Measurements from ENCODE around the gene CLDN11.

Gene CLDN11

DNA sequence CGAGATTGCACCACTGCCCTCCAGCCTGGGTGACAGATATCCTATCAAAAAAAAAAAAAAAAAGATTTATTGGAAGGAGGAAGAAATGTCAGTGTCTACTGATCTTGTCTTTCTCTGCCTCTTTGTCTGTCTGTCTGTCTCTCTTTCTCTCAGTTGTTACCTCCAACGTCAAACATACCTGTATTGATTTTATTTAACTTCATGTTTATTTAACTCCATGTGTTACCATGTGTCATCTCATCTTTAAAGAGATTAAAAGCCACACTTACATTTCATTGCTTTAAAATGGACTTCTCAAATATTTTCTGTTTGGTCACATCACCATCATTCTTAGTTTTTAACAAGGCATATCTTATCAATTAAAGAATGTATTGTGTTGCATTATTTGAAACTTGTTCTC, 9.4 kb downstream of the CLDN11 start:
- no peak for DNase-seq

DNA sequence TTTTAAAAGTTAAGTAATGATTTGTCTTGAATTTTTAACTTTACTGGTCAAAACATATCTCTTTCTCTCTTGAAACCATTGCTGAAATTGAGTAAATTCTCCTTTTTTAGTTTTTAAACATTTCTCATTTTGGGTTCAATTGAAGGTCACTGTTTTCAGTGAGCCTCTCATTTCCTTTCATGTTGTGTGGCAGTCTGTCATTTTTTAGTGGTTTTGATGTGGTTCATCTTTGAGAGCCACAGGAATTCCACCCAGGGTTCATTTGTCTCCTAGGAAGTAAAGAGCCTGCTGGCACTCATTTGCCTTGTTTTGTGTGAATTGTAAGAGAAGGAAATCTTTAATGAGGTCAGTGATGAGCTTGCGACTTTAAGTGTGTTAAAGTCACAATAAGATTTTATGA, 10.4 kb downstream of the CLDN11 start:
- DNase-seq, result no peak

- no peak for DNase-seq
Observed at GRCh38 chr3:170431054-170431453, 12.4 kb downstream of the CLDN11 start.

DNA sequence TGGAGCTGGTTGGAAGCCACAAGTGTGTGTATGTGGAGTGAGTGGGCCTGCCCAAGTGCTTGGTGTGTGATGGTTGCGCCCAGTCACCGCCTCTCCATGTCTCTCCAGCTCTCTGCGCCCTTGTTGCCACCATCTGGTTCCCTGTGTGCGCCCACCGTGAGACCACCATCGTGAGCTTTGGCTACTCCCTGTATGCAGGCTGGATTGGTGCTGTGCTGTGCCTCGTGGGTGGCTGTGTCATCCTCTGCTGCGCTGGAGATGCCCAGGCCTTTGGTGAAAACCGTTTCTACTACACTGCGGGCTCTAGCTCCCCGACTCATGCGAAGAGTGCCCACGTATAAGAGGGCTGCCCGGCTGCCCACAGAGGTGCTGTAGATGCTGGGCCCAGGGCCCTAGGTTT, 13.7 kb downstream of the CLDN11 start:
- no peak for DNase-seq

GRCh38 chr3:170436697-170437096, 18.0 kb downstream of the CLDN11 start:
- no peak for DNase-seq

DNA sequence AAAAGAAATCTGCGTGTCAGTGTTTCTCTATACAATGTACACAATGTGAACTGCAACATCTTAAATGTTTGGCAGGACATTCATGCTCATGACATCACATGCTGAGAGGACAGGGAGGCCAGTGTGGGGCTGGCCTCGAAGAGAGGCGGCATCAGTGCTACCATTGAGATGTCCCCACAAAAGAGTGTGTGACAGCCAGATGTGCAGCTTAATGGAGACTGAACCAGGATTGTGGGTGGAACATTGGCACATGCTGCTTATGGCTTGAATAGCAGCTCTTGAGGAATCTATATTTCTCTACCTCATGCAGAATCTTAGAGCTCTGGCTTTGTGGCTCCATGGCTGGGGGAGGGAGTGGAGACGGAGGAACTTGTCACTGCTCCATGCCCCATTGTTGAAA, 18.5 kb downstream of the CLDN11 start:
- no peak for DNase-seq

- DNase-seq, result no peak
Observed at GRCh38 chr3:170437696-170438407, 19.2 kb downstream of the CLDN11 start.

DNA sequence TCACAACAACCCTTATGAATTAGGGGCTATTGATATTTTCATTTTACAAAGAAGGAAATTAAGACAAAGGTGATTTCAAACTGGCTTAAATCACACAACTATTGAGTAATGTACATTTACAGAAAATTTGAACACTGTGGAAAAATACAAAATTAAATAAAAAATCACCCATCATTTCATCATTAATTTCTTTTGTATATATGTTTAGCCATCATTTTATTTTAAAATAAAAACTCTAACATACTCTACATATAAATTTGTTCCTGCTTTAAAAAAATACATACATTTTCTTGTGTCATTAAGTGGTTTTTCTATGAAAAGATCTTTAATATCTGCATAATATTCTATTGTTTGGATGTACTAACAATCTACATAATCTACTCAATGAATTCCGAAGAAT, 20.2 kb downstream of the CLDN11 start:
- DNase-seq, result no peak

DNA sequence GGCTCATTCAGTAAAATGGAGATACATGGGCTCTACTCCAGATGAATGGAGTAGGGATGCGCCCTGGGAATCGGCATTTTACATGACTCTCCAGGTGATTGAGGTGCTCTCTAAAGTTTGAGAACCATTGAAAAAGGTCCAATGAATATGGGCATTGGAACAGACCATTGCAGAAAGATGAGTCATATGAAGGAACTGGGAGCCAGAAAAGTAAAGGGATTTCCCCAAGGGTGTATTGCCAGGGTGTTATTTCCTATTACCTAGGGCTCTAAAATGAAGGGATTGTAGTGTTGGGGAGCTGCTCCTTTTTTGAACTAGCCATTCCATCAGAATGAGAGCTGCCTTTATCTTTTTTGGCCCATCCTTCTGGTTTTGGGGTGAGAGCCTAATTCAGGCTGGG, 21.7 kb downstream of the CLDN11 start:
- DNase-seq, result no peak

DNA sequence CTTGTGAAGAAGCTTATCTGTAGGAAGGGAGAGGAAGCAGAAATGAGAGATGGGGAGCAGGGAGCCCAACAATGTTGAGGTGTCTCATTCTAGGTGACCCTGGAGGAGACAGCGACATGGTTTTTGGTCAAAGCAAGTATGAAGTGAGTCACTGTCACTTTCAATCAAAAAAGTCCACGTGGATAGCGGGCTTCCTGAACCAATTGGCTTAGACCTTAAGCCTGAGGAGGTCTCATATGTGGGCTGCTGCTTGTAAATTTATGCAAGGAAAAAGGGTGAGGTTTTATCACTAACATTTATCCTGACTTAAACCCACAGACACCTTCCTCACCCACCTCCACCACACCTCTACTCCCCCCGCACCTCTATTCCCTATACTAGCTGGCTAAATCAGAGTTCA, 22.7 kb downstream of the CLDN11 start:
- DNase-seq, result no peak

DNA sequence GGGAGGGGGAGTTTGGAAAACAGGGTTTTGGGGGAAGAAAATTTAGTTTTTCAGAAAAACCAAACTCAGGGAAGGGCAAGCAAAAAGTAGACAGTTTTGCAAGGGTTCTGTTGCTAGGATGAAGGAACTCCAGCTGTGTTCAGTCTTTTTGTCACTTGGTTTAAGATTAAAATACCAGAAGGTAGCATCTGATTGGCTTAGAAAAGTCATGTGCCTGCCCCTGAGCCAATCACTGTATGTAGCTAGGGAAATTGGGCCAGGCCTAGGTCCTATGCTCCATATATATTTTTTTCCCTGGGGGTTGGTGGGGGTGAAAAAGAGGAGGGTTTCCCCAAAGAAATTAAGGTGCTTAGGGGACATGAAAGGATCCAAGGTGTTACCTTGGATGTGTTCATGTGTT, 24.3 kb downstream of the CLDN11 start:
- no peak for DNase-seq

- no peak for DNase-seq
Observed at GRCh38 chr3:170443457-170443856, 24.8 kb downstream of the CLDN11 start.

DNA sequence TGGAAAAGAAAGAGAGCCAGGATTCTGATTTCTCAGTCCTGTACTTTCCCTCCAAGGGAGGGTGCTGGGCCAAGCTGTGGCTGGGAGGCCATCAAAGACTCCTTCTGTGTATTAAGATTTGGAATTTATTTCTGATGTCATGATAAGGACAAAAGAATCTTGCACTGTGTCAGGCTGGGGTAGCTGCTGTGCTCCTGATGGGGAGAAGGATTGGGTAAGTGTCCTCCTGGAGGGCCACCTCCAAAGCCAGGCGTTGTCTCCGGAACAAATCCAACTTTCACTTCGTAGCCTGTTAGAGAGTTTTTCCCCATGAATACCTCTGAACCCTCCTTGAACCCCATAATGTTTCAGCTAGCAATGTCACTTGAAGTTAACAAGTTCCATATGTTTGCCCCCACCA, 29.9 kb downstream of the CLDN11 start:
- no peak for DNase-seq

DNA sequence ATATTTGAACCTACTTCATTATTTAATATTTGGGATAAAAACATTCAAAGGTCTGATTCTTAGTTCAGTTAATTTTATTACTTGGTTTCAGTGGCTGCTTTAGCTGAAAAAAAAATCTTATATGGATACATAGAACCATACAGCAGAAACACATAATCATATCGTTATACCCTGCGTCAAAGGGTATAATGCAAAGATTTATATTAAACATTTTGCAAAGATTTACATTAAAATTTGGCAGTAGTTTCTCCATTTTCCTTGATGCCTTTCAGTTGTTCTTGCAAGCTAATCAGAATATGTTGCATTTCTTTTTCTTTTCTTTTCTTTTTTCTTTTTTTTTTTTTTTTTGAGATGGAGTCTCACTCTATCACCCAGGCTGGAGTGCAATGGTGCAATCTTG, 31.4 kb downstream of the CLDN11 start:
- DNase-seq, result no peak

DNA sequence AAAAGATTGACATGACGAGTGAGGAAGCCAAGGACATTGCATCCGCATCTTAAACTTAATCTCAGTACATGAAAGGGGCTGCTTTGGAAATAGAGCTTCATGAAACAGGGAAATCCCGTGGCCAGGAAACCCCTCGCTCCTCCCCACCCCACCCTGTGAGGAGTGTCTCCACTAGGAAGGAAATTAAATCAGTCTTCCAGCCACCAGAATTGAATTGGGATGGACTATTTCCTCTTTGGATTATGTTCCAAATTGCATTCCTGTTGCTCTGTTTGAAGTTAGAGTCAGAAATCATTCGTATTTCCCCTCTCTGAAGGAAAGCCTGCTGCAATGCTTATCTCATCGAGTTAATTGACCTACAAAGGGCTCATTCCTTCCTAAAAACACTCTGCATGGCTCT, 35.8 kb downstream of the CLDN11 start:
- DNase-seq, result no peak

- DNase-seq, result no peak
Observed at GRCh38 chr3:170458285-170458684, 39.6 kb downstream of the CLDN11 start.

- DNase-seq, result no peak
Observed at GRCh38 chr3:170463011-170463410, 44.3 kb downstream of the CLDN11 start.

DNA sequence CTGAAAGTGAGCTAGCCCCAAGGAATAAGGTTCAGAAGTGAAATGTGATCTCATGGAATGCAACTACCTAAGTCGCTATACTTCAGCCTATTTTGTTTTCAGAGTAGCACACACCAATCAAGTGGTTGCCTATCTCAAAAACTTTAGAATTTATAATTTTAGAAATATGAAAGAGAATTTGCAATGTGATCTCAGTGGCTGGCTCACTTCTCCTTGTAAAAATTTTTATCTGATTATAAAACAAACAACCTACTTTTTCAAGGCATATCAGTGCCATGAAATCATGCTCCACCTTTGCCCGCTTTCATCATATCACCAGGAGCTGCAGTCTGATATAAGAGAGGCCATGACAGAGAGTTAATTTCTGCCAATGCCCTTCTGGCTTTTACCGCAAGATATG, 47.3 kb downstream of the CLDN11 start:
- no peak for DNase-seq

DNA sequence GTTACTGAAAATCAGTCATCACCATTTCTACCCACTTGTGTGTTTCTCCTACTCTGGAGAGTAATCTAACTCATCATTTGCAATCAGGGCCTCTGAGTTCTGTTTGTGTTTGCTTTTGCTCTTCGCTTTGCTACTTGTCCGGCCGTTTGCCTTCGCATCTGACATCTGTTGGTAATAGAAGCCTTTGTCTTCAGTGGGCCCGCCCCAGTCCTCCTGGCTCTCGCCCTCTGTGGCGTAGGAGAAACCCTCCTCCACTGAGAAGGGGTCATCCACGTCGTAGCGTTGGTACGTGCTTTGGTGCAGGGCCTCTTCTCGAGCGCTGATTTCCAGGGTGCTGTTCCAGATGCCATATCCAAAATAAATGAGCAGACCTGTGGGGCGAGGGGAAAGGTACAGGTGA, 48.3 kb downstream of the CLDN11 start:
- DNase-seq, result no peak

DNA sequence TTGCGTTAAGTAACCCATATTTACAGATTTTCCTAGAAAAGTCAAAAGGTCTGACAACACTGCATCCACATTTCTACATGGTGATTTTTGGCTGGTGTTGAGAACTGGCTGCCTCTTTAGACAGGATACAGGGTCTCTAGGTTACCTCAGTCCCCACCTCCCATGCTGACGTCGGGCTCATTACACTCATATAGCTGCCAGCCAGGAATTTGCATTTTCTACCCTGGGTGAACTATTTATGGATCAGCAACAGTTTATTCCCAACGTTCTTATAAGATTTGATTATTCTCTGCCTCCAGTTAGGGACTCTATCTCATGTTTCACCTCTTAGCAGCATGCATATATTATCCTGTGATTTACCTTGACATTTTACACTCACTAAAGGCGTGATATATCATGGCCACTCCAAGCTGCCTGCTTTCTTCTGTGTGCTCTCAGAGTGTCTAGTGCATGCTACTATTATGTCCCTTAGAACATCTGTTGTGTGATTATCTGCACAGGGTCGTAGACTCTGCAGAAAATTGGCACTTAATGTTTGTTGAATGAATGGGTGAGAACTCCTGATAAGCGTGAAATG, 49.0 kb downstream of the CLDN11 start:
- no peak for DNase-seq

DNA sequence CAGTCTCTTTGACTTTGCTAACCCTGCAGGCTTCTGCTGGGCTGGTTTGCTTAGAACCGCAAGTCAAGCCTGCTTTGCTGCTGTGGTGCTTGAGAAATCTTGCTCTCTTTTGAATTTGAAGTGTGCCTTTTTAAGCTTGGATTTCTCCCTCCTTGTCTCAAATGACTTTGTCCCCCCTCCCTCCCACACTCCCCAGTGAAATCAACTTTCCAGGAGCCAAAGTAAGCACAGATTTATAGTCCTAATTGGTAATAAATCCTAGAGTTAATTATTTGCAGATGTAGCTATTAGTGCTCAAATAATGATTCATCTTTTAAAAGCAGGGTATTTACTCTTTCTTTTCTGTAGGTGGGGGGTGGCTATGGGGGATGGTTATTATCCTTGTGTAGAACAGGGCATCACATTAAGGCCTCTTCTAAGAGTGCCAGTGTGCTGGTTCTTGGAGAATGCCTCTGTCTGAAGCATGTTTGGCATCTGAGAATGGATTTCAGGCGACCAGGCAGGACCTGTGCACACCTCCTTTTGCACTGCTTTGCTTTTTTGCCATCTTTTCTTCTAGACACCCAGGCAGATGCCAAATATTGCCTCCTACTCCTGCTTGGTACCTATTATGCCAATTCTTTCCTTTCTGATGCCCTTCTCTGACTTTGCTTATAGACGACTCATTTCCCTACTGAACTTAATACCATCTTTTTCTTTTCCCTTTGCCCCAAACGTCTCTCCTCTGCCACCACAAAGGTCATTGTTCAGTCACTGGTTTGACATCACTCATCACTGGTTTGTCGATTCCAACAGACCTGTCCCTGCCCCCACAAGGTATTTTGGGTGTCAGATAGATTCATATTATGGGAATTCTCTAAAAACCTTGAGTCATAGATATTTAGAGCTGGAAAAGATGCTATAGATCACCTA, 50.7 kb downstream of the CLDN11 start:
- no peak for DNase-seq

- no peak for DNase-seq
Observed at GRCh38 chr3:170470063-170471016, 51.7 kb downstream of the CLDN11 start.

GRCh38 chr3:170471149-170471548, 52.5 kb downstream of the CLDN11 start:
- DNase-seq, result no peak

Measured in suppressor macrophage (primary cell).